SJSA1 (cell line): ENCODE measurements around the gene BRIP1. TPM values are rescaled to one million over a fixed set of nuclear protein-coding genes. Genes with fewer than 3 reads are reported as not detected.
"Not testable (repeated sequence)": the region's sequence is repeated elsewhere in the genome, so short reads cannot be mapped to it uniquely, and the experiment has no call there.

Experiments used
- DNase-seq, 2 experiments: peaks; one replicate each; pipeline ENCODE4 v3.0.0-alpha.2; 2015 to 2020; ENCODE audit warnings: low spot score in 2 of 2, low read depth in 1 of 2
- H3K27ac ChIP-seq: fragments of 250-450 bp; sonication (Bioruptor Pico); 2 replicates; pipeline ENCODE4 v1.5.1; 2020; ENCODE audit warnings: mild to moderate bottlenecking, moderate library complexity
- H3K27me3 ChIP-seq: fragments of 250-450 bp; sonication (Bioruptor Pico); replicated peaks from 2 replicates; pipeline ENCODE4 v1.5.1; 2020; ENCODE audit warnings: mild to moderate bottlenecking, moderate library complexity
- H3K36me3 ChIP-seq: fragments of 250-450 bp; sonication (Bioruptor Pico); 2 replicates; pipeline ENCODE4 v1.5.1; 2020; ENCODE audit warnings: mild to moderate bottlenecking
- H3K4me1 ChIP-seq: fragments of 250-450 bp; sonication (Bioruptor Pico); replicated peaks from 2 replicates; pipeline ENCODE4 v1.6.1; 2021; ENCODE audit warnings: mild to moderate bottlenecking
- H3K4me3 ChIP-seq: fragments of 250-450 bp; sonication (Bioruptor Pico); 2 replicates; pipeline ENCODE4 v1.5.1; 2020; ENCODE audit warnings: mild to moderate bottlenecking
- H3K9me3 ChIP-seq: fragments of 250-450 bp; sonication (Bioruptor Pico); replicated peaks from 2 replicates; pipeline ENCODE4 v1.5.1; 2020; ENCODE audit warnings: mild to moderate bottlenecking
- total RNA-seq: library from RNA; depleted of rRNA; stranded (reverse); fragments of >200 nt; shearing (Covaris generic); gene quantifications from 2 replicates; pipeline ENCODE4 v1.2.3, GENCODE V29; 2014

BRIP1 gene
- total RNA-seq, 1 experiment from 2014 or later = 53.2 TPM

GRCh38 chr17:61669522-61669921, 193.8 kb downstream of the BRIP1 start:
- Histone ChIP-seq H3K27me3 (no peaks in the 10 kb centered on the region), H3K4me1 (no peaks in the 10 kb centered on the region), H3K36me3 (no peaks in the 10 kb centered on the region), H3K9me3 (no peaks in the 10 kb centered on the region), H3K4me3 (no peak overlapping the region), H3K27ac (no peak overlapping the region)
- DNase-seq = no peak

GRCh38 chr17:61668486-61668885, 194.8 kb downstream of the BRIP1 start:
- no peak overlapping the region for H3K27ac ChIP-seq
- H3K27me3 ChIP-seq = no peaks in the 10 kb centered on the region; the same call in 1 of the 2 replicates
- H3K36me3 ChIP-seq = no peaks in the 10 kb centered on the region
- no peaks in the 10 kb centered on the region for H3K4me1 ChIP-seq
- no peak for DNase-seq
- H3K4me3 ChIP-seq = no peak overlapping the region
- no peaks in the 10 kb centered on the region for H3K9me3 ChIP-seq

GRCh38 chr17:61666406-61667088, 196.8 kb downstream of the BRIP1 start:
- H3K27ac ChIP-seq, H3K36me3 ChIP-seq, DNase-seq, H3K4me1 ChIP-seq, H3K9me3 ChIP-seq, H3K27me3 ChIP-seq, H3K4me3 ChIP-seq: not testable (repeated sequence)

GRCh38 chr17:61663310-61663709, 200.0 kb downstream of the BRIP1 start:
- peaks cover 5% of the 10 kb centered on the region; the same call in 1 of the 2 replicates for H3K27me3 ChIP-seq
- DNase-seq = no peak
- no peaks in the 10 kb centered on the region for H3K9me3 ChIP-seq
- H3K27ac ChIP-seq = no peak overlapping the region
- H3K4me1 ChIP-seq = no peaks in the 10 kb centered on the region
- no peaks in the 10 kb centered on the region for H3K36me3 ChIP-seq
- H3K4me3 ChIP-seq = no peak overlapping the region

GRCh38 chr17:61662741-61663140, 200.6 kb downstream of the BRIP1 start:
- H3K4me3 ChIP-seq = no peak overlapping the region
- no peaks in the 10 kb centered on the region for H3K9me3 ChIP-seq
- no peak for DNase-seq
- H3K36me3 ChIP-seq = no peaks in the 10 kb centered on the region
- H3K4me1 ChIP-seq = no peaks in the 10 kb centered on the region
- H3K27me3 ChIP-seq = peaks cover 5% of the 10 kb centered on the region; the same call in 1 of the 2 replicates
- no peak overlapping the region for H3K27ac ChIP-seq

GRCh38 chr17:61662186-61662585, 201.1 kb downstream of the BRIP1 start:
- no peaks in the 10 kb centered on the region for H3K36me3 ChIP-seq
- H3K4me1 ChIP-seq = no peaks in the 10 kb centered on the region

GRCh38 chr17:61660746-61661485, 202.4 kb downstream of the BRIP1 start:
- H3K4me3 ChIP-seq = no peak overlapping the region
- H3K4me1 ChIP-seq = no peaks in the 10 kb centered on the region
- H3K9me3 ChIP-seq = no peaks in the 10 kb centered on the region
- no peak for DNase-seq
- H3K27ac ChIP-seq = no peak overlapping the region
- no peaks in the 10 kb centered on the region for H3K36me3 ChIP-seq
- peaks cover 5% of the 10 kb centered on the region; the same call in 1 of the 2 replicates for H3K27me3 ChIP-seq

More at GRCh38 chr17:61662186-61662585, 201.1 kb downstream of the BRIP1 start:
- H3K4me3 ChIP-seq = no peak overlapping the region
- H3K27me3 ChIP-seq = peaks cover 5% of the 10 kb centered on the region; the same call in 1 of the 2 replicates
- H3K9me3 ChIP-seq = no peaks in the 10 kb centered on the region
- DNase-seq = no peak
- no peak overlapping the region for H3K27ac ChIP-seq

GRCh38 chr17:61659437-61659836, 203.9 kb downstream of the BRIP1 start:
- Histone ChIP-seq H3K9me3 (no peaks in the 10 kb centered on the region), H3K36me3 (no peaks in the 10 kb centered on the region), H3K27me3 (peaks cover 5% of the 10 kb centered on the region; the same call in 1 of the 2 replicates), H3K4me1 (no peaks in the 10 kb centered on the region), H3K27ac (no peak overlapping the region), H3K4me3 (no peak overlapping the region)
- no peak for DNase-seq

- Histone ChIP-seq H3K4me1 (no peaks in the 10 kb centered on the region), H3K27me3 (peaks cover 3% of the 10 kb centered on the region; the same call in 1 of the 2 replicates), H3K9me3 (no peaks in the 10 kb centered on the region), H3K27ac (no peak overlapping the region), H3K36me3 (no peaks in the 10 kb centered on the region), H3K4me3 (no peak overlapping the region)
- DNase-seq = no peak
These were observed 205.1 kb downstream of the BRIP1 start for GRCh38 chr17:61658183-61658582.

GRCh38 chr17:61657338-61657737, 206.0 kb downstream of the BRIP1 start:
- no peak for DNase-seq
- Histone ChIP-seq H3K4me3 (no peak overlapping the region), H3K27me3 (no peaks in the 10 kb centered on the region), H3K27ac (no peak overlapping the region), H3K4me1 (no peaks in the 10 kb centered on the region), H3K36me3 (no peaks in the 10 kb centered on the region), H3K9me3 (no peaks in the 10 kb centered on the region)

GRCh38 chr17:61656721-61657217, 206.6 kb downstream of the BRIP1 start:
- Histone ChIP-seq H3K4me3 (no peak overlapping the region), H3K36me3 (no peaks in the 10 kb centered on the region), H3K9me3 (no peaks in the 10 kb centered on the region), H3K27ac (no peak overlapping the region), H3K4me1 (no peaks in the 10 kb centered on the region), H3K27me3 (no peaks in the 10 kb centered on the region)
- DNase-seq = no peak

GRCh38 chr17:61650749-61651148, 212.6 kb downstream of the BRIP1 start:
- Histone ChIP-seq H3K9me3 (peaks cover 3% of the 10 kb centered on the region), H3K27me3 (no peaks in the 10 kb centered on the region), H3K27ac (no peak overlapping the region), H3K36me3 (no peaks in the 10 kb centered on the region), H3K4me1 (peaks cover 12% of the 10 kb centered on the region), H3K4me3 (no peak overlapping the region)
- DNase-seq = no peak

- DNase-seq = no peak
- peaks cover 12% of the 10 kb centered on the region for H3K4me1 ChIP-seq
- no peak overlapping the region for H3K4me3 ChIP-seq
- no peaks in the 10 kb centered on the region for H3K27me3 ChIP-seq
- no peak overlapping the region for H3K27ac ChIP-seq
- H3K9me3 ChIP-seq = peaks cover 3% of the 10 kb centered on the region
- no peaks in the 10 kb centered on the region for H3K36me3 ChIP-seq
These were observed 214.7 kb downstream of the BRIP1 start for GRCh38 chr17:61648587-61648986.

GRCh38 chr17:61647047-61647446, 216.3 kb downstream of the BRIP1 start:
- H3K4me1 ChIP-seq = peaks cover 12% of the 10 kb centered on the region
- H3K27ac ChIP-seq = peak overlapping the region; percentile 5; the same call in 1 of the 2 replicates
- H3K4me3 ChIP-seq = no peak overlapping the region
- no peaks in the 10 kb centered on the region for H3K27me3 ChIP-seq
- DNase-seq = peak in 1 of 2 experiments; percentile 26
- no peaks in the 10 kb centered on the region for H3K36me3 ChIP-seq
- peaks cover 3% of the 10 kb centered on the region for H3K9me3 ChIP-seq
